Liver (tissue), 9 donors: ENCODE results near the gene EPGN. TPM values are rescaled to one million over a fixed set of nuclear protein-coding genes. Genes with fewer than 3 reads are reported as not detected.

Experiments used
- DNase-seq: peaks from one replicate; pipeline ENCODE4 v3.0.0-alpha.2; 2017; ENCODE audit warnings: low spot score
- H3K27ac ChIP-seq, 2 donors: one replicate each; pipeline ENCODE4 v1.7.0; 2013; ENCODE audit warnings: inconsistent platforms in 2 of 2, low read length in 2 of 2, control low read depth in 1 of 2, low read depth in 1 of 2, mild to moderate bottlenecking in 1 of 2
- H3K27me3 ChIP-seq, 4 donors: one replicate each; pipeline versions ENCODE4 v1.6.1 to v1.7.0; 2013; ENCODE audit warnings: low read length in 3 of 4, inconsistent platforms in 1 of 4, mild to moderate bottlenecking in 1 of 4, moderate library complexity in 1 of 4; ENCODE audit not compliant: control insufficient read depth in 4 of 4, insufficient read depth in 4 of 4
- H3K36me3 ChIP-seq, 4 donors: one replicate each; pipeline versions ENCODE4 v1.6.1 to v1.7.0; 2013; ENCODE audit warnings: low read length in 3 of 4, mild to moderate bottlenecking in 3 of 4, low read depth in 1 of 4, moderate library complexity in 1 of 4; ENCODE audit not compliant: control insufficient read depth in 4 of 4, insufficient read depth in 3 of 4
- H3K4me1 ChIP-seq, 4 donors: one replicate each; pipeline versions ENCODE4 v1.6.1 to v1.7.0; 2013; ENCODE audit warnings: low read length in 3 of 4, mild to moderate bottlenecking in 3 of 4, moderate library complexity in 1 of 4; ENCODE audit not compliant: control insufficient read depth in 4 of 4, insufficient read depth in 4 of 4
- H3K4me3 ChIP-seq, 3 donors: one replicate each; pipeline versions ENCODE4 v1.6.1 to v1.7.0; 2013; ENCODE audit warnings: low read length in 3 of 3, control low read depth in 1 of 3, low read depth in 1 of 3, mild to moderate bottlenecking in 1 of 3
- H3K9ac ChIP-seq, 2 donors: one replicate each; pipeline ENCODE4 v1.7.0; 2013; ENCODE audit warnings: low read length in 2 of 2, mild to moderate bottlenecking in 2 of 2, moderate library complexity in 2 of 2, control low read depth in 1 of 2, low read depth in 1 of 2
- H3K9me3 ChIP-seq, 4 donors: one replicate each; pipeline versions ENCODE4 v1.6.1 to v1.7.0; 2013; ENCODE audit warnings: low read length in 3 of 4; ENCODE audit not compliant: control insufficient read depth in 4 of 4
- EGR1 ChIP-seq, 2 donors: IDR thresholded peaks; 2 replicates each; pipeline ENCODE4 v1.6.1; 2016 to 2018; ENCODE audit warnings: antibody characterized with exemption in 2 of 2, low read depth in 2 of 2
- FOXA1 ChIP-seq: IDR thresholded peaks from 2 replicates; pipeline ENCODE4 v1.6.1; 2016; ENCODE audit warnings: antibody characterized with exemption
- FOXA2 ChIP-seq: IDR thresholded peaks from 2 replicates; pipeline ENCODE4 v1.6.1; 2016; ENCODE audit warnings: antibody characterized with exemption
- GABPA ChIP-seq, 2 donors: IDR thresholded peaks in 1 of 2; conservative IDR thresholded peaks in 1 of 2; 2 replicates each; pipeline ENCODE4 v1.6.1; 2016; ENCODE audit warnings: antibody characterized with exemption in 2 of 2, mild to moderate bottlenecking in 1 of 2, moderate library complexity in 1 of 2
- HNF4A ChIP-seq, 2 donors: conservative IDR thresholded peaks; 2 replicates each; pipeline ENCODE4 v1.6.1; 2016; ENCODE audit warnings: antibody characterized with exemption in 2 of 2, mild to moderate bottlenecking in 2 of 2
- HNF4G ChIP-seq: IDR thresholded peaks from 2 replicates; pipeline ENCODE4 v1.6.1; 2016; ENCODE audit warnings: antibody characterized with exemption
- JUND ChIP-seq, 2 donors: IDR thresholded peaks; 2 replicates each; pipeline ENCODE4 v1.6.1; 2016; ENCODE audit warnings: antibody characterized with exemption in 2 of 2
- MAX ChIP-seq: IDR thresholded peaks from 2 replicates; pipeline ENCODE4 v1.6.1; 2016; ENCODE audit warnings: antibody characterized with exemption
- NR2F2 ChIP-seq: IDR thresholded peaks from 2 replicates; pipeline ENCODE4 v1.6.1; 2016; ENCODE audit warnings: antibody characterized with exemption
- RAD21 ChIP-seq, 2 donors: IDR thresholded peaks; 2 replicates each; pipeline ENCODE4 v1.6.1; 2016; ENCODE audit warnings: antibody characterized with exemption in 2 of 2, mild to moderate bottlenecking in 2 of 2
- REST ChIP-seq: IDR thresholded peaks from 2 replicates; pipeline ENCODE4 v1.6.1; 2016; ENCODE audit warnings: antibody characterized with exemption, mild to moderate bottlenecking
- RXRA ChIP-seq, 2 donors: IDR thresholded peaks; 2 replicates each; pipeline ENCODE4 v1.6.1; 2017 to 2018; ENCODE audit warnings: antibody characterized with exemption in 2 of 2, mild to moderate bottlenecking in 1 of 2
- SP1 ChIP-seq: IDR thresholded peaks from 2 replicates; pipeline ENCODE4 v1.6.1; 2018; ENCODE audit warnings: antibody characterized with exemption, mild to moderate bottlenecking
- TAF1 ChIP-seq: conservative IDR thresholded peaks from 2 replicates; pipeline ENCODE4 v1.6.1; 2016; ENCODE audit warnings: antibody characterized with exemption, mild to moderate bottlenecking
- YY1 ChIP-seq: IDR thresholded peaks from 2 replicates; pipeline ENCODE4 v1.6.1; 2016; ENCODE audit warnings: antibody characterized with exemption, mild to moderate bottlenecking
- WGBS: extraction: QIAGEN DNeasy Blood & Tissue Kit; methylation state at CpG from one replicate; pipeline ENCODE4 v1.1.7; 2013; 5-methylcytosine and 5-hydroxymethylcytosine counted together
- polyA plus RNA-seq, 2 donors: library from polyadenylated mRNA; stranded (reverse) in 1 of 2; unstranded in 1 of 2; fragments of 200-250 nt in 1 of 2; fragments of >200 nt in 1 of 2; fragmentation: Nextera tagmentation in 1 of 2; extraction: Ambion mirVana in 1 of 2; gene quantifications; one replicate each; pipeline versions ENCODE4 v1.2.1 to v1.2.3, GENCODE V29; 2013 to 2015
- total RNA-seq, 2 donors: library from RNA; depleted of rRNA; stranded (reverse); fragments of >200 nt; gene quantifications; one replicate each; pipeline ENCODE4 v1.2.3, GENCODE V29; 2014
- TF ChIP-seq, protein P1 (sequence below): IDR thresholded peaks from 2 replicates; pipeline ENCODE4 v1.6.1; 2016; ENCODE audit warnings: antibody characterized with exemption
- TF ChIP-seq, protein P2 (sequence below): fragments of 150-350 bp; IDR thresholded peaks from 2 replicates; pipeline ENCODE4 v1.5.1; 2017; ENCODE audit warnings: improper control_type of control experiment, low read depth, low read length; ENCODE audit not compliant: missing input control
- donor health status: healthy.
- donor health status: healthy.
- donor health status: healthy.
- donor health status: healthy.
- donor health status: healthy.

EPGN gene
- total and polyA plus RNA-seq, 4 donors: 0.09 to 0.75 TPM; not detected in 2

GRCh38 chr4:74324262-74324661, 16.0 kb downstream of the EPGN start:
- Histone ChIP-seq H3K27ac (no peak overlapping the region), H3K36me3 (no peaks in the 10 kb centered on the region), H3K27me3 (peaks cover 0 to 3% (median 0%) of the 10 kb centered on the region in 4 donors), H3K4me3 (no peak overlapping the region), H3K9me3 (no peaks in the 10 kb centered on the region), H3K4me1 (no peaks in the 10 kb centered on the region), H3K9ac (no peak overlapping the region)
- TF ChIP-seq MAX: no peak
- TF ChIP-seq TAF1: no peak
- TF ChIP-seq, protein P1, sequence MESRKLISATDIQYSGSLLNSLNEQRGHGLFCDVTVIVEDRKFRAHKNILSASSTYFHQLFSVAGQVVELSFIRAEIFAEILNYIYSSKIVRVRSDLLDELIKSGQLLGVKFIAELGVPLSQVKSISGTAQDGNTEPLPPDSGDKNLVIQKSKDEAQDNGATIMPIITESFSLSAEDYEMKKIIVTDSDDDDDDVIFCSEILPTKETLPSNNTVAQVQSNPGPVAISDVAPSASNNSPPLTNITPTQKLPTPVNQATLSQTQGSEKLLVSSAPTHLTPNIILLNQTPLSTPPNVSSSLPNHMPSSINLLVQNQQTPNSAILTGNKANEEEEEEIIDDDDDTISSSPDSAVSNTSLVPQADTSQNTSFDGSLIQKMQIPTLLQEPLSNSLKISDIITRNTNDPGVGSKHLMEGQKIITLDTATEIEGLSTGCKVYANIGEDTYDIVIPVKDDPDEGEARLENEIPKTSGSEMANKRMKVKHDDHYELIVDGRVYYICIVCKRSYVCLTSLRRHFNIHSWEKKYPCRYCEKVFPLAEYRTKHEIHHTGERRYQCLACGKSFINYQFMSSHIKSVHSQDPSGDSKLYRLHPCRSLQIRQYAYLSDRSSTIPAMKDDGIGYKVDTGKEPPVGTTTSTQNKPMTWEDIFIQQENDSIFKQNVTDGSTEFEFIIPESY: no peak
- TF ChIP-seq HNF4A (conservative IDR thresholded peaks at IDR 0.05): no peak
- TF ChIP-seq GABPA (IDR thresholded peaks at IDR 0.05 in 1 of 2, conservative IDR thresholded peaks at IDR 0.05 in 1 of 2): no peak
- TF ChIP-seq SP1: no peak
- no peak for TF ChIP-seq REST
- no peak for TF ChIP-seq FOXA2
- TF ChIP-seq FOXA1: no peak
- no peak for TF ChIP-seq HNF4G
- no peak for TF ChIP-seq YY1
- no peak for TF ChIP-seq RXRA (IDR thresholded peaks at IDR 0.05)
- TF ChIP-seq RAD21 (IDR thresholded peaks at IDR 0.05): no peak
- no peak for TF ChIP-seq NR2F2
- TF ChIP-seq, protein P2, sequence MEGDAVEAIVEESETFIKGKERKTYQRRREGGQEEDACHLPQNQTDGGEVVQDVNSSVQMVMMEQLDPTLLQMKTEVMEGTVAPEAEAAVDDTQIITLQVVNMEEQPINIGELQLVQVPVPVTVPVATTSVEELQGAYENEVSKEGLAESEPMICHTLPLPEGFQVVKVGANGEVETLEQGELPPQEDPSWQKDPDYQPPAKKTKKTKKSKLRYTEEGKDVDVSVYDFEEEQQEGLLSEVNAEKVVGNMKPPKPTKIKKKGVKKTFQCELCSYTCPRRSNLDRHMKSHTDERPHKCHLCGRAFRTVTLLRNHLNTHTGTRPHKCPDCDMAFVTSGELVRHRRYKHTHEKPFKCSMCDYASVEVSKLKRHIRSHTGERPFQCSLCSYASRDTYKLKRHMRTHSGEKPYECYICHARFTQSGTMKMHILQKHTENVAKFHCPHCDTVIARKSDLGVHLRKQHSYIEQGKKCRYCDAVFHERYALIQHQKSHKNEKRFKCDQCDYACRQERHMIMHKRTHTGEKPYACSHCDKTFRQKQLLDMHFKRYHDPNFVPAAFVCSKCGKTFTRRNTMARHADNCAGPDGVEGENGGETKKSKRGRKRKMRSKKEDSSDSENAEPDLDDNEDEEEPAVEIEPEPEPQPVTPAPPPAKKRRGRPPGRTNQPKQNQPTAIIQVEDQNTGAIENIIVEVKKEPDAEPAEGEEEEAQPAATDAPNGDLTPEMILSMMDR: no peak
- WGBS: 63% methylated on average over 3 of the region's 3 CpGs
- DNase-seq: no peak

DNA sequence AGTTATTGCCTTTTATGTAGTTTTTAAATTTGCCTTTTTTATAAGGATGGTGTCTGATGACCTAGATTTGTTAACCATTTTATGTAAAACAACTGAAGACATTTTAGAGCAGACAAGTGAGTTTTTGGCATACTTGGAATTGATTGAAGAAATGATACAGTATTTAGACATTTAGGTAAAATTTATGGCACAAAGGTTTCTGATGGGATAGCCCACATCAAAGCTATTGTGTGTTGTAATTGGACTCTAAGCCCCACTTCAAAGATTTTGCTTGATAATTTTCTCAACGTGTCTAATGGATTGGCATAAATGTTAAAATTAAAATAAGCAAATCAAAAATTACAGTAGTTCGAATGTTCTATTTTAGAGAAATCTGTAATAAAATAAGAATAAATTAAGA, 17.6 kb downstream of the EPGN start:
- H3K4me1 ChIP-seq: no peaks in the 10 kb centered on the region
- H3K27me3 ChIP-seq: no peaks in the 10 kb centered on the region
- H3K9ac ChIP-seq: no peak overlapping the region
- DNase-seq: no peak
- 68% methylated on average over 2 of the region's 2 CpGs for WGBS
- H3K4me3 ChIP-seq: no peak overlapping the region
- no peaks in the 10 kb centered on the region for H3K9me3 ChIP-seq
- no peak overlapping the region for H3K27ac ChIP-seq
- no peaks in the 10 kb centered on the region for H3K36me3 ChIP-seq
- no peak for TF ChIP-seq TAF1
- TF ChIP-seq YY1: no peak
- TF ChIP-seq EGR1 (IDR thresholded peaks at IDR 0.05; ENCODE audit: low read depth in 2 of 2): no peak
- no peak for TF ChIP-seq REST
- no peak for TF ChIP-seq GABPA (IDR thresholded peaks at IDR 0.05 in 1 of 2, conservative IDR thresholded peaks at IDR 0.05 in 1 of 2)
- no peak for TF ChIP-seq FOXA1
- TF ChIP-seq RAD21 (IDR thresholded peaks at IDR 0.05): no peak
- no peak for TF ChIP-seq SP1
- TF ChIP-seq HNF4G: no peak
- TF ChIP-seq, protein P2: no peak
- no peak for TF ChIP-seq HNF4A (conservative IDR thresholded peaks at IDR 0.05)
- TF ChIP-seq NR2F2: no peak
- TF ChIP-seq MAX: no peak
- TF ChIP-seq FOXA2: no peak
- TF ChIP-seq JUND (IDR thresholded peaks at IDR 0.05): no peak
- no peak for TF ChIP-seq RXRA (IDR thresholded peaks at IDR 0.05)
